Measurements from ENCODE around the gene DNAH17. TPM values are rescaled to one million over a fixed set of nuclear protein-coding genes. Genes with fewer than 3 reads are reported as not detected.

Gene DNAH17
- total RNA-seq, 1 donor from 2014 or later, result not detected

DNA sequence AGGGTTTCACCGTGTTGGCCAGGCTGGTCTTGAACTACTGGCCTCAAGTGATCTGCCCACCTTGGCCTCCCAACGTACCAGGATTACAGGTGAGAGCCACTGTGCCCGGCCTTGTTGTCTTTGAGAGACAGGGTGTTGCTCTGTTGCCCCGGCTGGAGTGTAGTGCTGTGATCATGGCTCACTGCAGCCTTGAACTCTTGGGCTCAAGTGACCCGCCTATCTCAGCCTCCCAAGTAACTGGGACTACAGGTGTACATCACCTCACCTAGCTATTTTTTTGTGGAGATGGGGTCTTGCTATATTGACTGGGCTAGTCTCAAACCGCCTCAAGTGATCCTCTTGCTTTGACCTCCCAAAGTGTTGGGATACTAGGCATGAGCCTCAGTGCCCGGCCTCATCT lies 130.4 kb downstream of the DNAH17 start:
- TF ChIP-seq, protein P1, sequence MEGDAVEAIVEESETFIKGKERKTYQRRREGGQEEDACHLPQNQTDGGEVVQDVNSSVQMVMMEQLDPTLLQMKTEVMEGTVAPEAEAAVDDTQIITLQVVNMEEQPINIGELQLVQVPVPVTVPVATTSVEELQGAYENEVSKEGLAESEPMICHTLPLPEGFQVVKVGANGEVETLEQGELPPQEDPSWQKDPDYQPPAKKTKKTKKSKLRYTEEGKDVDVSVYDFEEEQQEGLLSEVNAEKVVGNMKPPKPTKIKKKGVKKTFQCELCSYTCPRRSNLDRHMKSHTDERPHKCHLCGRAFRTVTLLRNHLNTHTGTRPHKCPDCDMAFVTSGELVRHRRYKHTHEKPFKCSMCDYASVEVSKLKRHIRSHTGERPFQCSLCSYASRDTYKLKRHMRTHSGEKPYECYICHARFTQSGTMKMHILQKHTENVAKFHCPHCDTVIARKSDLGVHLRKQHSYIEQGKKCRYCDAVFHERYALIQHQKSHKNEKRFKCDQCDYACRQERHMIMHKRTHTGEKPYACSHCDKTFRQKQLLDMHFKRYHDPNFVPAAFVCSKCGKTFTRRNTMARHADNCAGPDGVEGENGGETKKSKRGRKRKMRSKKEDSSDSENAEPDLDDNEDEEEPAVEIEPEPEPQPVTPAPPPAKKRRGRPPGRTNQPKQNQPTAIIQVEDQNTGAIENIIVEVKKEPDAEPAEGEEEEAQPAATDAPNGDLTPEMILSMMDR (IDR thresholded peaks at IDR 0.05; ENCODE audit: borderline replicate concordance), result no peak
- H3K36me3 ChIP-seq, result no peaks in the 10 kb centered on the region
- intact Hi-C loops (cut with micrococcal nuclease), result no loop called here

GRCh38 chr17:78444392-78444791 lies 132.8 kb downstream of the DNAH17 start:
- no peaks in the 10 kb centered on the region for H3K36me3 ChIP-seq
- H3K4me1 ChIP-seq, result peaks cover 8% of the 10 kb centered on the region
- no peak overlapping the region for H3K4me3 ChIP-seq
- peaks cover 12% of the 10 kb centered on the region for H3K27me3 ChIP-seq (ENCODE audit: low read depth)
- no peak overlapping the region for H3K27ac ChIP-seq (replicated peaks)
- intact Hi-C loops (cut with micrococcal nuclease), result no loop called here
- no peak for DNase-seq
- H3K9me3 ChIP-seq (replicated peaks), result no peaks in the 10 kb centered on the region
- TF ChIP-seq, protein P1 (IDR thresholded peaks at IDR 0.05; ENCODE audit: borderline replicate concordance), result no peak

More for the DNA sequence above, 130.4 kb downstream of the DNAH17 start:
- peaks cover 12% of the 10 kb centered on the region for H3K27me3 ChIP-seq (ENCODE audit: low read depth)
- peaks cover 8% of the 10 kb centered on the region for H3K4me1 ChIP-seq
- no peak overlapping the region for H3K27ac ChIP-seq (replicated peaks)
- H3K9me3 ChIP-seq (replicated peaks), result no peaks in the 10 kb centered on the region
- H3K4me3 ChIP-seq, result no peak overlapping the region
- DNase-seq, result no peak

DNA sequence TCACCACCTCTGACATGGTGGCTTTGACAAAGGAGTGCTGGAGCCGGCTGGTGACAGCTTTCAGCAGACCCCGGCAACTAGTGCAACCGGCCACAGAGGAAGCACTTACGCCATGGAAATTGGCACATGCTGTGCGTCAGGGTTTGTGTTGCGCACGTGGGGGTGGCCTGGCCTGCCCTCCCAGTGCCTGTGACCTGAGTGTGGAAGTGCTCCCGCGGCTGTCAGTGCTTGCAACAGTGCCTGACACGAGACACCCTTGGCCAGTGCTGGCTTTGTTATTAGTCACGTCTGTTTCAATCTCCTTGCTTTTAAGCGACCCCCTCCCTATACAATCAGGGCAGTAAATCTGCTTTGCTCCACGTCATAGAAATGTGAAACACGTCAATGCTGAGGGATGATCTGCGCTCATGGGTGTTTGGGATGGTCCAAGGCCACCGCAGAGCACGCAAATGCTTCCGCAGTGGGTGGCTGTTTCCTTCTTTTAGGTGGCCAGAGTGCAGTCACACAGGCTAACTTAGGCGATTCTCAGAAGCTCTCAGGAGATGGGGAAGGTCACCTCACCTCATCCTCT lies 134.5 kb downstream of the DNAH17 start:
- peak; percentile 64 for DNase-seq
- H3K27ac ChIP-seq (replicated peaks), result no peak overlapping the region
- TF ChIP-seq, protein P1 (IDR thresholded peaks at IDR 0.05; ENCODE audit: borderline replicate concordance), result no peak
- no peaks in the 10 kb centered on the region for H3K9me3 ChIP-seq (replicated peaks)
- peaks cover 16% of the 10 kb centered on the region for H3K27me3 ChIP-seq (ENCODE audit: low read depth)
- H3K36me3 ChIP-seq, result no peaks in the 10 kb centered on the region
- intact Hi-C loops (cut with micrococcal nuclease), result no loop called here
- peaks cover 8% of the 10 kb centered on the region for H3K4me1 ChIP-seq
- no peak overlapping the region for H3K4me3 ChIP-seq

DNA sequence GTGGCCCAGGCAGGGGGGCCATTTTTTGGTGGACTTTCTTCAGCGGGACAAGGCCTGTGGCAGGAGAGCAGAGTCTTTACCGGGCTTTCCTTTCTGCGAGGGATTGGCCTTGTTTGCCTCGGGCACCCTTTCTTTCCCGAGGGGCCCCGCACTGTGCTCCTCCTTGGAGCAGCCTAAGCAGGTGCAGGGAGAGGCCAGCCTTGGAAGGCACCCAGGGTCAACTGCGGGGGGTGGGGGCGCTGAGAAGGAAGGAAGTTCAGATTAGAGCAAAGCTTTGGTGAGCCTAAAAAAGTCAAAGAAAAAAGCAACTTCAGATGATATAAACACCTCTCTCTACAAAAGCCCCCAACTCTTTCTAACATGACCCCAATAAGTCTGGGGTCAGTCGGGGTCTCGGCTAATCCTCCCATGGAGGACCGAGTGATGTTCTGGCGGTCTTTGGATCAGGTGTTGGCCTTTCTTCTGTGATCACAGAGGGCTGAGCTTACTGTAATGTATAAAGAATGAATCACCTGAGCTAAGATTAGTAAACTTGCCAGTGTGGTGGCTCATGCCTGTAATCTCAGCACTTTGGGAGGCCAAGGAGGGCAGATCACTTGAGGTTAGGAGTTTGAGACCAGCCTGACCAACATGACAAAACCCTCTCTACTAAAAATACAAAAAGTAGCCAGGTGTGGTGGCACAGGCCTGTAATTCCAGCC lies 135.8 kb downstream of the DNAH17 start:
- intact Hi-C loops (cut with micrococcal nuclease), result no loop called here
- TF ChIP-seq, protein P1 (IDR thresholded peaks at IDR 0.05; ENCODE audit: borderline replicate concordance), result no peak
- H3K36me3 ChIP-seq, result no peaks in the 10 kb centered on the region
- peaks cover 27% of the 10 kb centered on the region for H3K27me3 ChIP-seq (ENCODE audit: low read depth)
- peaks cover 8% of the 10 kb centered on the region for H3K4me1 ChIP-seq
- DNase-seq, result no peak
- no peaks in the 10 kb centered on the region for H3K9me3 ChIP-seq (replicated peaks)
- H3K4me3 ChIP-seq, result no peak overlapping the region
- no peak overlapping the region for H3K27ac ChIP-seq (replicated peaks)

DNA sequence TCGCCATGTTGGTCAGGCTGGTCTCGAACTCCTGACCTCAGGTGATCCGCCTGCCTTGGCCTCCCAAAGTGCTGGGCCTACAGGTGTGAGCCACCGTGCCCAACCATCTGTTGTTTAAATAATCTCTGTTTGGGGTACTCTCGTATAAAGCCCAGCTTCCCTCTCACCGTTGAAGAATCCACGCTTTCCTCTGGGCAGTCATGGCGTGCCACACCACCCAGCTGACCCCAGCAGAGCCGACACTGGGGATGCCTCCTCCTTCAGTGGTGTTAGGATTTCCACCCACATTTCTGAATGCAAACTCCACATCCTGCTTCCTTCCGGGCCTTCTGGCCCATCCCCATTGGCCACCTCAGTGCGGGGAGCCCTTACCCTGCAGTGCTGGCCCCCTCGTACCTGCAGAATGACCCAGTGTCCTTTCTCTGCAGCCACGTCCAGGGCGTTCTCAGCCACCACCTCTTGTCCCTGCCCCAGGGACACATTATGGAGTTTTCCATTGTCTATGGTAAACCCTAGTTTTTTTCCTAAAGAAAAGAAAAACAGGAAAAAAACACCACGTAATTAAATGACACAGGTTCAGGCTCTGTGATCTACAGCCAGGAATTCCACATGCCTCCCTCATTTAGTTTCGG lies 138.4 kb downstream of the DNAH17 start:
- TF ChIP-seq, protein P1 (IDR thresholded peaks at IDR 0.05; ENCODE audit: borderline replicate concordance), result no peak
- Histone ChIP-seq H3K27ac (replicated peaks) (no peak overlapping the region), H3K4me3 (no peak overlapping the region), H3K27me3 (ENCODE audit: low read depth) (peaks cover 14% of the 10 kb centered on the region), H3K36me3 (no peaks in the 10 kb centered on the region), H3K9me3 (replicated peaks) (no peaks in the 10 kb centered on the region), H3K4me1 (peaks cover 8% of the 10 kb centered on the region)
- no peak for DNase-seq
- intact Hi-C loops (cut with micrococcal nuclease), result no loop called here
